ENCODE data around the gene MPPED2.

The MPPED2 gene

DNA sequence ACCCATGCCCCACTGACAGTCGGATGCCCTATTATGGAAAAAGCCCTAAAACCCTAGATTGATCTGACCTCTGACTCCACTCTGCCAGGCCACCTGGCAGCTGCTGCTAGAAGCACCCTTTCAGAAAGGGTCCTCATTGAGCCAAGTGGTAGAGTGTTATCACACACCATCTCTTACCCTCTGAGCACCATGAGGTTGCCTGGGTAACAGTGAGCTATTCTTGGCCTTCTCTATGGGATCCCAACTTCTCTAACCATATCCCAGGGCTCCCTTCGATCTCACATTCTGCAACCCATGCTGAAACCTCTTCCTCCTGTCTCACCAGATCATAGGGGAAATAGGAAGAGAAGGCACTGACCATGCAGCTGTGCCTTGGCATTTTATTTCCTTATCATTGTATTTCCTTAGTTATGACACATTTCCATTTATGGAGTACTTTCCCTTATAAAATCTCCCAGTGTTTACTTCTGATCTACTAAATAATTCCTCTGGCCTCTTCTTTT is 52.7 kb downstream of the MPPED2 start:
- no peaks in the 10 kb centered on the region for H3K36me3 Mint-ChIP-seq
- H3K9me3 Mint-ChIP-seq: no peaks in the 10 kb centered on the region
- H3K4me1 Mint-ChIP-seq: no peaks in the 10 kb centered on the region
- DNase-seq (ENCODE audit: low spot score in 2 of 2) (no peak), ATAC-seq (ENCODE audit: low read depth) (no peak)
- no peak overlapping the region for H3K27ac Mint-ChIP-seq
- H3K27me3 Mint-ChIP-seq: no peaks in the 10 kb centered on the region
- no peak overlapping the region for H3K4me3 Mint-ChIP-seq

DNA sequence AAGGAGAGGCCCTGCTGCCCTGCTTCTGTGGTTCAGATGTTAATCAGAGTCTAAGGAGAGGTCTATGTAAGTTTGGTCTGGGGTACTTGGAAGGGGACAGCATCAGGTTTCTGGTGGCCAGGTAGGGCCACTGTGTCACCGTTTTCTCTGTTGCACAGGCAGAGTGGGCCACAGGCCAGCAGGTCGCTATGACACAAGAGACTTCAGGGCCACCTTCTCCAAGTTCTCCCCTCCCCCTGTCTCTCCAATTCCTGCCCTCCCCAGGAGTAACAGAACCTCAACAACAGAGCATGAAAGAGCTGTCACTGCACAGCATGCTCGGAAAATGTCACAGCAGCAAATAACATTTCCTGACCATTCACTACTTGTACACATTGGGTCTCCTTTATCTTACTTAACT is 58.6 kb downstream of the MPPED2 start:
- Mint-ChIP-seq H3K27ac (no peak overlapping the region), H3K36me3 (no peaks in the 10 kb centered on the region), H3K27me3 (peaks cover 2% of the 10 kb centered on the region), H3K4me1 (no peaks in the 10 kb centered on the region), H3K4me3 (no peak overlapping the region), H3K9me3 (no peaks in the 10 kb centered on the region)
- ATAC-seq (ENCODE audit: low read depth) (no peak), DNase-seq (ENCODE audit: low spot score in 2 of 2) (no peak)

DNA sequence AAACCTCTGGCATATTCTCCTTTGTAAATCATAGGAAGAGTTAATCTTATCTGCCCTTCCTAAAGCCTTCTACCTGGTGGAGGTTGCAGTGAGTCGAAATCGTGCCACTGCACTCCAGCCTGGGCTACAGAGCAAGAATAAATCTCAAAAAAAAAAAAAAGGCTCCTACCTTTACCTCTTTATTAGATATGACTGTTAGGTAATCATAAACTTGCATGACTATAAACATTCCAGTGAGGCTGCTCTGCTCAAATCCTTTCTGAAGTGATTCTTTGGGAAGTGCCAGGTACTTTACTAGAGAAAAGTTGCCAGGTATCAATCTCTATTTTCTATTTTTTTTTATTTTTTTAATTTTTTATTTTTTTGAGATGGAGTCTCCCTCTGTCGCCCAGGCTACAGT is 59.6 kb downstream of the MPPED2 start:
- ATAC-seq (ENCODE audit: low read depth): no peak
- Mint-ChIP-seq H3K36me3 (no peaks in the 10 kb centered on the region), H3K27me3 (peaks cover 2% of the 10 kb centered on the region)

DNA sequence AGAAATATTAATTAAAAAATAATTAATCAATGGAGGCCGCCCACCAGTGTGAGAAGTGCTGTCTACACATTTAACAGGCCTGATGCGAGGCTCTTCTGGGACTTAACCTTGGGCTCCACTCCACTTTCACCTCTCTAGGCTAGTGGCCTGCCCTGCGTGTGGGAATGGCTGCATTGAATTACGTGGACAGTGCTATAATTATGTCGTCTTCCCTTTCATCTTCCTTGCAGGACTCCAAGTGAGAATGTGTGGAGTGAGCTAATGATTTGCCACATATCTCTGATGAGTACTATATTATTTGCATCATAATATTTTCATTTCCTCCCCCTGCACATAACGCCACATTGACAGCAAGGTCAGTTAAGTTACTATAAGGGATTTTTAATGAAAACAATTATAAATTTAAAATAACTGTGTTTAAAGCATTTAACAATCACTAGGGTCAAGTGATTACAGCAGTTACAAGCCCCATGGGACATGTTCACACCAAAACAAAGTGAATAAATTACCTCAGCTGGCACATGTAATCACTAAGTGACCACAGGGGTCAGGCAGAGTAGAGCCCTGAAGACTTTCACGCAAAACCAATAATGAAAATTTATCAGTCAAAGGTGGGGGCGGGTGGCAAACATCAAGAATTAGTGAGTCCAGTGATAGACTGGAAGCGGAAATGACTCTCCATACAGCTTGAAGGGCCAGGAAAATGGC is 63.5 kb downstream of the MPPED2 start:
- Mint-ChIP-seq H3K27ac (no peak overlapping the region), H3K4me3 (no peak overlapping the region), H3K36me3 (no peaks in the 10 kb centered on the region), H3K9me3 (no peaks in the 10 kb centered on the region), H3K27me3 (peaks cover 2% of the 10 kb centered on the region), H3K4me1 (no peaks in the 10 kb centered on the region)
- no peak for ATAC-seq (ENCODE audit: low read depth)
- no peak for DNase-seq (ENCODE audit: low spot score in 2 of 2)

More for the DNA sequence above, 59.6 kb downstream of the MPPED2 start:
- H3K4me3 Mint-ChIP-seq: no peak overlapping the region
- H3K27ac Mint-ChIP-seq: no peak overlapping the region
- no peaks in the 10 kb centered on the region for H3K4me1 Mint-ChIP-seq
- no peak for DNase-seq (ENCODE audit: low spot score in 2 of 2)
- H3K9me3 Mint-ChIP-seq: no peaks in the 10 kb centered on the region

DNA sequence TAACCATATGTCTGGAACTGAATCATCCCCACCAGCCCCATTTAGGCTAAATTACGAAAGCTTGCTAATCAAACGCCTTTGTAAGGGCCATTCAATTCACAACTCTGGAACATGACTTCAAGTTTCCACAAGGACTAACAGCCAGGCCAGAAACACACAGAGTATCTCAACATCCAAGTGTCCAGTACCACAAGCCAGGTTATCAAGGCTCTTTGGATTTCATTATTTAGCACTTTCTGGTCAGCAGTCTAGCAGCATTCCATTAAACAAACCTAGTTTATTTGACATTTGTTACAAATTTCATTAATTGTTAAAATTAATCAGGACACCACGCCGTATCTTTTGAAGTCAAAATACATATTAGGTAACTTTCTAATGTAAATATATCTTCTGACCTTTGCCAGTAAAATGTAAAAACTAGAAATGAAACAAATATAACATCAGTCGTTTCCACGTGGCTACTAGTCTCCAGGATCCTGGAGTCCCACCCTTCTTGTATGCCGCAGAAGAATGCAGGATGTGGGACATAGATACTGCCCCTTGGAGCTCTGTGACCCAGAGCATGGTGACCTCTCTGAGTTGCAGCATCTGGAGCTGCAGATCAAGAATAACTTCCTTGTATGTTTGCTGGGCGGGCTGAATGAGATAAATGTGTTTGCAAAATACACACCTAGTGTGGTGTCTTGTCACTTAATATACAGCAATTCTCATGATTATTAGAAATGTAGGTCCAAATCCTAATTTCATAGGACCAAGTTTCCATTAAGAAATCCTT is 64.7 kb downstream of the MPPED2 start:
- ATAC-seq (ENCODE audit: low read depth) (no peak), DNase-seq (ENCODE audit: low spot score in 2 of 2) (no peak)
- H3K4me1 Mint-ChIP-seq: no peaks in the 10 kb centered on the region
- H3K9me3 Mint-ChIP-seq: no peaks in the 10 kb centered on the region
- no peak overlapping the region for H3K4me3 Mint-ChIP-seq
- H3K36me3 Mint-ChIP-seq: no peaks in the 10 kb centered on the region
- peaks cover 4% of the 10 kb centered on the region for H3K27me3 Mint-ChIP-seq
- H3K27ac Mint-ChIP-seq: no peak overlapping the region

DNA sequence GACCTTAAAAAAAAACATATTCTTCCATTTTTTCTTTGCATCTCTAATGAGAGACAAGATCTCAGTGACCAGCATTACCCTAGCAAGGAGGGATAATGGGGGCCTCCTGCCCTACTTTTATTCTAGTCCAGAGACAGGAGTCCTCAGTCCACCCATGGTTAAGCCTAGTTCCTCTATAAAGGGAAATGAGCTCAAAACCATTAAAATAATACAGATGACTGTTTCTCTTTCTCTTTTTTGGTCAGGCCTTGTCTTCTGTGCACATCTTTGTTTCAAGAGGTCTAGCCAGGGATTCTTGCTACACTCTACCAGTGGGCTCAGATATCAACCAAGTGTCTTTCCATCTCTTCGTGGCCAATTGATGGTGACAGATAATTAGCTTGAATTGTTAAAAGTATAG is 73.1 kb downstream of the MPPED2 start:
- ATAC-seq (ENCODE audit: low read depth) (no peak), DNase-seq (ENCODE audit: low spot score in 2 of 2) (no peak)
- Mint-ChIP-seq H3K27ac (no peak overlapping the region), H3K4me3 (no peak overlapping the region), H3K9me3 (no peaks in the 10 kb centered on the region), H3K4me1 (no peaks in the 10 kb centered on the region), H3K36me3 (no peaks in the 10 kb centered on the region), H3K27me3 (peaks cover 3% of the 10 kb centered on the region)

DNA sequence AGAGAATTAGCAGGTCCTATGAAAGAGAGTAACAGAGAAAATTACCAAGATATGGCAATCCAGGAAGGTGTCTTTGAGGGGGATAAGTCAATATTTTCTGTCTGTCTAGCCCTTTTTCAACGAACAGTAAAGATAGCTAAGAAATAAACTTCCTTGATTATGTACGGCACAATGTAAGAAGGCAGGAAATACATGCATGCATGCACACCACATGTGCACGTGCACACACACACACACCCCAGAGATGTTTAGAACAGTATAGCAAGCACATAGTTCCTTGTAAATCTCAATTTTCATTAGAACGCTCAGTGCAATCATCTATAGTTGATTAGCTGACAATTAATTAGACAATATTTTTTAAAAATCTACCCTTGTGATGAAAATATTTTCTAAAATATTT is 74.7 kb downstream of the MPPED2 start:
- Mint-ChIP-seq H3K27ac (no peak overlapping the region), H3K9me3 (no peaks in the 10 kb centered on the region), H3K36me3 (no peaks in the 10 kb centered on the region), H3K4me1 (no peaks in the 10 kb centered on the region), H3K27me3 (peaks cover 1% of the 10 kb centered on the region), H3K4me3 (no peak overlapping the region)
- no peak for DNase-seq (ENCODE audit: low spot score in 2 of 2)
- no peak for ATAC-seq (ENCODE audit: low read depth)

DNA sequence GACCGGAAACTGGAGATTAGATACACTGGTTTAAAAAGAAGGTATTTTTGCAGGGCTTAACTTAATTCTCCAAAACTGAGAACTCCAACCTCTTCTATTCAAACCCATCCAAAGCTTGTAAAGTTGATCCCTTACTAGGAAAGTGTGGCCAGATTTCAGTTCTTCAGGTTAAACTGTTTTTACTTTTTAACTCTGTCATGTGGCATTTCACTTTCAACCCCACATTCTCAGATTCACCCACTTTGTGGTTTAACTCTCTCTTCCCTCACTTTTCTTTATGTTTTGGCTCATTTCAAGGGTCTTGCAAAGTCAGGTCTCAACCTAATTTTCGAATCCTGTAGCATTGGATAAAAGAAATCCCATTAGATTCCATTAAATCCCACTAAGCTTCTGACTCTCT is 75.4 kb downstream of the MPPED2 start:
- DNase-seq (ENCODE audit: low spot score in 2 of 2): no peak
- Mint-ChIP-seq H3K27me3 (peaks cover under 1% of the 10 kb centered on the region), H3K4me1 (no peaks in the 10 kb centered on the region), H3K9me3 (no peaks in the 10 kb centered on the region), H3K36me3 (no peaks in the 10 kb centered on the region), H3K27ac (no peak overlapping the region), H3K4me3 (no peak overlapping the region)
- ATAC-seq (ENCODE audit: low read depth): no peak

DNA sequence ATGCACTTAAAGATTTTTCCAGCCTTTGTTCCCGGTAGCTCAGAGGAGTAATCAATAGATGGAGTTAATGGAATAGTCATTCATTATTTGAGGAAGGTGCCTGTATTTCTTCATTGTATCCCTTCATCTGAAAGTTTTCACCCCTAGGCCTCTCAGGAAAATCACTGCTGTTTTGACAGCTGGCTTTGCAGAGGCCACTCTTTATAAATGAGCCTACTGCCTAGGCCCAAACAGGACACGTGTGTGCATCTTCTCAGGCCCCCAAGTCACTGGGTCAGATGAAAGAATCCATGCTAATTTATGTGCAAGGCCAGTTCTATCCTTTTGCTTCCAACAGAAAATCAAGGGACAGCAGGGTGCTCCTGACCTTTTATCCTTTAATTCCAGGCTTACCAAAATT is 76.8 kb downstream of the MPPED2 start:
- ATAC-seq (ENCODE audit: low read depth) (no peak), DNase-seq (ENCODE audit: low spot score in 2 of 2) (no peak)
- Mint-ChIP-seq H3K27ac (no peak overlapping the region), H3K27me3 (peaks cover 4% of the 10 kb centered on the region), H3K4me3 (no peak overlapping the region), H3K9me3 (no peaks in the 10 kb centered on the region), H3K36me3 (no peaks in the 10 kb centered on the region), H3K4me1 (no peaks in the 10 kb centered on the region)

DNA sequence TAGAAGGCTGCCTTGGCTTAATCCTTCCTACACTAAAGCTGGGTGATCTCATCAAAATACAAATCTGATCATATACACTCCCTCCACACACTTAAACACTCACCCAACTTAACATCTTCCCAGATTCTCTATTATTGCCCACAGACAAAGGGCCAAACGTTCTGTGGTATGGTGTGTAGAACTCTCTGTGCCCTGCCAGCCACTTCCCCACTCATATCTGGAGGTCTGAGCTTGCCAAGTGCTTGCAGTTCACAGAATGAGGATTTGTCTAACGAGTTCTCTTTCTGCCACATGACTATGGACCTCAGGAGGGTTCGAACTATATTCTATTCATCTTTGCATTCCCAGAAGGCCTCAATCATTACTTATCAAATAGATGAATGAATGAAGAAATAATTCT is 77.6 kb downstream of the MPPED2 start:
- ATAC-seq (ENCODE audit: low read depth): no peak
- Mint-ChIP-seq H3K9me3 (no peaks in the 10 kb centered on the region), H3K27me3 (peaks cover 4% of the 10 kb centered on the region), H3K4me3 (no peak overlapping the region), H3K4me1 (no peaks in the 10 kb centered on the region), H3K36me3 (no peaks in the 10 kb centered on the region), H3K27ac (no peak overlapping the region)
- no peak for DNase-seq (ENCODE audit: low spot score in 2 of 2)

DNA sequence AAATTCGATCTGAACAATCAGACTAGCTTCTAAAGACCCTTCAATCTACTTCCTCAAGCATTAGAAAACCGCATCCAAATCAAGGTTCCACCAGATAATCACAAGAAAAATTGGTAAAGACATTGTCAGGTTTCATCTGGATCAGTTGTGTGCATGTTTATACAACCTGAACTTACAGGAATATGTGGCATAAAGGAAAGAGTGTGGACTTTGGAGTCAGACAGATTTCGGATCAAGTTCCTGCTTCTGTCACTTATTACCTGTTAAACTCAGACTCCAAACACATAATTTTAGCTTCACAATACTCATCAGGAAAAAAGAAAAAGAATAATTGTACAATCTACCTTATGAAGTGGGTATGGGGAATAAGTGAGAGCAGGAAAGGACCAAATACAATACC is 80.5 kb downstream of the MPPED2 start:
- Mint-ChIP-seq H3K4me3 (no peak overlapping the region), H3K27ac (no peak overlapping the region), H3K9me3 (no peaks in the 10 kb centered on the region), H3K27me3 (peaks cover 6% of the 10 kb centered on the region), H3K36me3 (no peaks in the 10 kb centered on the region), H3K4me1 (no peaks in the 10 kb centered on the region)
- DNase-seq (ENCODE audit: low spot score in 2 of 2) (no peak), ATAC-seq (ENCODE audit: low read depth) (no peak)

DNA sequence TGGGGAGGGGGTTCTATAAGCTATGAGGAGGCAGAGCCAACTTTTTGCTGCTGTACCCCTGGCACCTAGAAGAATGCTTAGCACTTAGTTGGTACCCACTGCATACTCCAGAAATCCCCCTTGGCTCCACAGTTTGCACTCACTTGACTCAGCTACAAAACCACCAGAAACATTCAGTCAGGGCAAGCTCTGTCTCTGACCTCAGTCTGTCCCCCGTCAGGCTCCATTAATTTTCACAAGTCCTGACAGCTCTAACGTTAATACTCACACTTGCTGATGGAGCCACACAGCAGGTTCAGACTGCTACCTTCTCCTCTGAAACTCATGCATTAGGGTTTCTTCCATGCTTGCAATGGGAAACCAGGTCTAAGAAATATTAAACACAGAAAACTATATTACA is 81.7 kb downstream of the MPPED2 start:
- H3K4me3 Mint-ChIP-seq: no peak overlapping the region
- H3K27ac Mint-ChIP-seq: no peak overlapping the region
- no peaks in the 10 kb centered on the region for H3K4me1 Mint-ChIP-seq
- no peaks in the 10 kb centered on the region for H3K9me3 Mint-ChIP-seq
- ATAC-seq (ENCODE audit: low read depth) (no peak), DNase-seq (ENCODE audit: low spot score in 2 of 2) (no peak)
- H3K36me3 Mint-ChIP-seq: no peaks in the 10 kb centered on the region
- peaks cover 6% of the 10 kb centered on the region for H3K27me3 Mint-ChIP-seq

DNA sequence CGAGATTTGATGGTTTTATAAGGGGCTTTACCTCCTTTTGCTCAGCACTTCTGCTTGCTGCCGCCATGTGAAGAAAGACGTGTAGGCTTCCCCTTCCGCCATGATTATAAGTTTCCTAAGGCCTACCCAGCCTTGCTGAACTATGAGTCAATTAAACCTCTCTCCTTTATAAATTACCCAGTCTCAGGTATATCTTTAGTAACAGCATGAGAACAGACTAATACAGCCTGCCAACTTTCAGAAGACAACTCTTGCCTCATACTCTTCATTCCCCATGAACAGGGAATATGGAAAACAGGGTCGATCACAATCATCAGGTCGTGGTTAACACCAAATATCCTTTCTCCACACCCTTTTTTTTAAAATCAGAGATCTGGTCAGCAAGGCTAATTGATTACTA is 83.0 kb downstream of the MPPED2 start:
- Mint-ChIP-seq H3K36me3 (no peaks in the 10 kb centered on the region), H3K4me1 (no peaks in the 10 kb centered on the region), H3K9me3 (no peaks in the 10 kb centered on the region), H3K27ac (no peak overlapping the region), H3K27me3 (peaks cover 6% of the 10 kb centered on the region), H3K4me3 (no peak overlapping the region)
- ATAC-seq (ENCODE audit: low read depth) (no peak), DNase-seq (ENCODE audit: low spot score in 2 of 2) (no peak)

DNA sequence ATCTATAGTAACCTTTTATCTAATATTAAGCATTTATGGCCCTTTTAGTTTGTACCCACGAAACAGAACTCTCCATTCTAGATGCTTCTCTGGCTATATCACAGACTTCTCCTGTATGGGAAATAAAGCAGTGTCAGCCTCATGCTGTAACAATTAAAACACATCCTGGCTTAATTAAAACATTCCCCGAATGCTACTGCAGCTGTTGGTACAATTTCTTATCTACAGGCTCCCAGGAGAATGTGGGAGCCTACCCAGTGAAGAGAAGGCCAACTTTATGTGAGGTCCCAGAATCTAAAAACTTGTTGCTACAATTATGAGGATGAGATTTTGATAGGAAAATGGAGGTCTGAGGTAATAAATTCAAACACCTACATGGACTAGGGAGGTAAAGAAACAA is 83.8 kb downstream of the MPPED2 start:
- Mint-ChIP-seq H3K9me3 (no peaks in the 10 kb centered on the region), H3K27ac (no peak overlapping the region), H3K4me1 (no peaks in the 10 kb centered on the region), H3K36me3 (no peaks in the 10 kb centered on the region), H3K4me3 (no peak overlapping the region), H3K27me3 (peaks cover 6% of the 10 kb centered on the region)
- DNase-seq (ENCODE audit: low spot score in 2 of 2) (no peak), ATAC-seq (ENCODE audit: low read depth) (no peak)

DNA sequence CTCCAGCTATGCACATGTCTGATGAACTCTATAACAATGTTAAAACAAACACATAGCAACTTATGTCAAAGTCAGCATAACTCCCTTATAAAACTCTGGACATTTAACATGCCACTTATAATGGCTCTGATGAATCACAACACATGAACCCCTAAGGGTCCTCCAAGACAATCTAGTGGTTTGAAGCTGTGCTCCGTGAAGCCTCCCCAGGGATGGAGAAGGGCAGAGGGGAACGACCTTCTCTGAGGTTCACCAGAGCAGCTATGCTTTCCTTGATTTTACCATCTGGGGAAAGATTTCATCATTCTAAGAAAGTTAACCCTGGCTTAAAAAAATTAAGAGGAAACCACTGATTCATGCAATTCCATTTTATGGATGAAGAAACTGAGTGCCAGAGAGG is 84.4 kb downstream of the MPPED2 start:
- Mint-ChIP-seq H3K4me1 (no peaks in the 10 kb centered on the region), H3K4me3 (no peak overlapping the region), H3K27me3 (peaks cover 6% of the 10 kb centered on the region), H3K27ac (no peak overlapping the region), H3K9me3 (no peaks in the 10 kb centered on the region), H3K36me3 (no peaks in the 10 kb centered on the region)
- no peak for DNase-seq (ENCODE audit: low spot score in 2 of 2)
- no peak for ATAC-seq (ENCODE audit: low read depth)
